ENCODE data around the gene JAK1. TPM values are rescaled to one million over a fixed set of nuclear protein-coding genes. Genes with fewer than 3 reads are reported as not detected.
A peak's percentile ranks its signal among the peaks of the same experiment; 100 is the strongest.
"Not testable (repeated sequence)": the region's sequence is repeated elsewhere in the genome, so short reads cannot be mapped to it uniquely, and the experiment has no call there.

Gene JAK1
- total RNA-seq, 4 donors from 2014 or later = 59.7 to 92.7 (median 64.1) TPM

DNA sequence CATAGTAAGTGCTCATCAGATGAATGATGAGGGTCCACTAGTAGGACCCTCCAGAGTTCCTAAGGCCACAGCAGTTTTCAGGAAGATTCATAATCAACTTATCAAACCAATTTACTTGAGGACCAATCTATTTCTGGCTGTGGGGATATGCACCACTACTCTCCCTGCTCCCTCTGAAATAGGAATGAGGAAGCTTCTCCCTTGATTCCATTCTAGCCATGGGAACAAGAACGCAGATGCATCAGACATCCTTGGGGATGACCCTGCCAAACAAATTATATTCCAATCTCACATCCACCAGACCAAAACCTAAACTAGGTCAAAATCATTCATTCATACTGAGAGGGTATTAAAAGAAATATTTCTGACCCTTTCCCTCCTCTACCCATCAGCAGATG, 31.5 kb downstream of the JAK1 start:
- H3K27ac ChIP-seq = peak overlapping the region; percentile 8 to 85 (median 71)
- 75% methylated on average over 1 of the region's 1 CpG; no CpG with 5 or more reads in 1 of the 2 donors for WGBS, 2 donors
- H3K9me3 ChIP-seq = peaks cover 0 to 6% (median 0%) of the 10 kb centered on the region in 3 donors
- intact Hi-C loops (cut with DNase I) = no loop called here
- no peak for DNase-seq
- no peak overlapping the region for H3K4me3 ChIP-seq
- peaks cover 0 to 63% (median 28%) of the 10 kb centered on the region in 3 donors for H3K4me1 ChIP-seq
- H3K36me3 ChIP-seq = no peaks in the 10 kb centered on the region
- TF ChIP-seq POLR2A (IDR thresholded peaks at IDR 0.05) = no peak
- TF ChIP-seq, protein P1, sequence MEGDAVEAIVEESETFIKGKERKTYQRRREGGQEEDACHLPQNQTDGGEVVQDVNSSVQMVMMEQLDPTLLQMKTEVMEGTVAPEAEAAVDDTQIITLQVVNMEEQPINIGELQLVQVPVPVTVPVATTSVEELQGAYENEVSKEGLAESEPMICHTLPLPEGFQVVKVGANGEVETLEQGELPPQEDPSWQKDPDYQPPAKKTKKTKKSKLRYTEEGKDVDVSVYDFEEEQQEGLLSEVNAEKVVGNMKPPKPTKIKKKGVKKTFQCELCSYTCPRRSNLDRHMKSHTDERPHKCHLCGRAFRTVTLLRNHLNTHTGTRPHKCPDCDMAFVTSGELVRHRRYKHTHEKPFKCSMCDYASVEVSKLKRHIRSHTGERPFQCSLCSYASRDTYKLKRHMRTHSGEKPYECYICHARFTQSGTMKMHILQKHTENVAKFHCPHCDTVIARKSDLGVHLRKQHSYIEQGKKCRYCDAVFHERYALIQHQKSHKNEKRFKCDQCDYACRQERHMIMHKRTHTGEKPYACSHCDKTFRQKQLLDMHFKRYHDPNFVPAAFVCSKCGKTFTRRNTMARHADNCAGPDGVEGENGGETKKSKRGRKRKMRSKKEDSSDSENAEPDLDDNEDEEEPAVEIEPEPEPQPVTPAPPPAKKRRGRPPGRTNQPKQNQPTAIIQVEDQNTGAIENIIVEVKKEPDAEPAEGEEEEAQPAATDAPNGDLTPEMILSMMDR (IDR thresholded peaks at IDR 0.05) = no peak
- H3K27me3 ChIP-seq = no peaks in the 10 kb centered on the region

- peaks cover 0 to 6% (median 0%) of the 10 kb centered on the region in 3 donors for H3K9me3 ChIP-seq
- peak overlapping the region; percentile 24 to 85 (median 71) for H3K27ac ChIP-seq
- no peak overlapping the region for H3K4me3 ChIP-seq
- H3K4me1 ChIP-seq = peaks cover 0 to 60% (median 27%) of the 10 kb centered on the region in 3 donors
- no peak for DNase-seq
- TF ChIP-seq POLR2A (IDR thresholded peaks at IDR 0.05) = no peak
- TF ChIP-seq, protein P1 (IDR thresholded peaks at IDR 0.05) = no peak
- H3K27me3 ChIP-seq = no peaks in the 10 kb centered on the region
- H3K36me3 ChIP-seq = no peaks in the 10 kb centered on the region
- WGBS, 2 donors = 50 to 60% methylated on average over 8 to 9 of the region's 9 CpGs
- intact Hi-C loops (cut with DNase I) = no loop called here
These were observed 32.1 kb downstream of the JAK1 start for GRCh38 chr1:64934115-64934877.

- H3K9me3 ChIP-seq = peaks cover 0 to 6% (median 0%) of the 10 kb centered on the region in 3 donors
- peaks cover 0 to 61% (median 27%) of the 10 kb centered on the region in 3 donors for H3K4me1 ChIP-seq
- no peaks in the 10 kb centered on the region for H3K27me3 ChIP-seq
- no peak for TF ChIP-seq POLR2A (IDR thresholded peaks at IDR 0.05)
- TF ChIP-seq, protein P1 (IDR thresholded peaks at IDR 0.05) = no peak
- no peaks in the 10 kb centered on the region for H3K36me3 ChIP-seq
- DNase-seq = no peak
- H3K27ac ChIP-seq = peak overlapping the region; percentile 24 to 85 (median 71)
- intact Hi-C loops (cut with DNase I) = no loop called here
- H3K4me3 ChIP-seq = peak overlapping the region in 1 of 4 donors; percentile 15
- 36 to 55% methylated on average over 11 of the region's 11 CpGs for WGBS, 2 donors
These were observed 32.9 kb downstream of the JAK1 start for GRCh38 chr1:64933296-64934070.

DNA sequence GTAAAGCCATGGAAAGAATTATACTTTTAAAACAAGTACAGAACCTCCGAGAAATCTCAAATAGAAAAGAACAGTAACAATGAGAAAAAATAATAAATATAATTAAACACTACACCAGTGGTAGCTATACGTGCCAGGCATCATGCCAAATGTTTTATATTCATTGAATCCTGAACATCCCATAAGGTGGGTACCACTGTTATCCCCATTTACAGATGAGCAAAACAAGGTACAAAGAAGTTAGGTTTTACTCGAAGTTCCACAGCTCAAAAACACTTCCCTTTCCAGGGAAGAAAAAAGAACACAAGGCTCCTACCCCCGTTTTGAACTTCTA, 33.4 kb downstream of the JAK1 start:
- no peaks in the 10 kb centered on the region for H3K27me3 ChIP-seq
- peaks cover 0 to 6% (median 0%) of the 10 kb centered on the region in 3 donors for H3K9me3 ChIP-seq
- no peaks in the 10 kb centered on the region for H3K36me3 ChIP-seq
- peak overlapping the region in 1 of 4 donors; percentile 15 for H3K4me3 ChIP-seq
- intact Hi-C loops (cut with DNase I) = no loop called here
- WGBS, 2 donors = 34 to 49% methylated on average over 4 of the region's 4 CpGs
- DNase-seq = no peak
- H3K4me1 ChIP-seq = peaks cover 0 to 67% (median 27%) of the 10 kb centered on the region in 3 donors
- no peak for TF ChIP-seq POLR2A (IDR thresholded peaks at IDR 0.05)
- TF ChIP-seq, protein P1 (IDR thresholded peaks at IDR 0.05) = no peak
- peak overlapping the region in 3 of 4 donors; percentile 41 to 85 (median 71) for H3K27ac ChIP-seq

GRCh38 chr1:64930640-64931039, 35.7 kb downstream of the JAK1 start:
- H3K36me3 ChIP-seq; H3K27ac ChIP-seq; intact Hi-C loops (cut with DNase I); H3K4me3 ChIP-seq; H3K27me3 ChIP-seq; H3K9me3 ChIP-seq; DNase-seq: not testable (repeated sequence)
- peaks cover 0 to 72% (median 20%) of the 10 kb centered on the region in 3 donors for H3K4me1 ChIP-seq
